ENCODE results near the gene ATP5F1A. TPM values are rescaled to one million over a fixed set of nuclear protein-coding genes. Genes with fewer than 3 reads are reported as not detected.

The ATP5F1A gene
- polyA plus RNA-seq, 1 donor (not counting 4 experiments of a cell fraction or from before 2014, with no cell fraction given), result 512 TPM

GRCh38 chr18:46070815-46071652 lies 27.1 kb downstream of the ATP5F1A start:
- peak overlapping the region; percentile 88 for H3K9ac ChIP-seq (ENCODE audit: control insufficient read depth, extremely low read depth, insufficient read depth, low read length)
- dilution Hi-C loops (cut with MboI; ENCODE audit: extremely low pct_ligation_motif_present, low sequenced_read_pairs), result no loop called here
- H3K27ac ChIP-seq (ENCODE audit: control insufficient read depth, insufficient read depth, low read length), result peak overlapping the region; percentile 75
- no peaks in the 10 kb centered on the region for H3K9me3 ChIP-seq (ENCODE audit: control insufficient read depth, low read depth, low read length)
- peaks cover 42% of the 10 kb centered on the region for H3K79me2 ChIP-seq (ENCODE audit: control insufficient read depth, insufficient read depth, low read length)
- peaks cover 32% of the 10 kb centered on the region for H3K4me1 ChIP-seq (ENCODE audit: control insufficient read depth, extremely low read depth, insufficient read depth, low read length)
- no peak for DNase-seq (ENCODE audit: low read depth, low spot score)
- H2AFZ ChIP-seq (ENCODE audit: control insufficient read depth, low read length), result peak overlapping the region; percentile 80
- H3K27me3 ChIP-seq (ENCODE audit: control insufficient read depth, extremely low read depth, insufficient read depth, low read length), result no peaks in the 10 kb centered on the region
- no peaks in the 10 kb centered on the region for H4K20me1 ChIP-seq (ENCODE audit: control insufficient read depth, extremely low read depth, insufficient read depth, low read length)
- peak; percentile 17 for FAIRE-seq
- TF ChIP-seq EZH2 (IDR thresholded peaks at IDR 0.05; ENCODE audit: low read length) (no peak), CTCF (optimal IDR thresholded peaks at IDR 0.05 in 1 of 3, IDR thresholded peaks at IDR 0.05 in 1 of 3, conservative IDR thresholded peaks at IDR 0.05 in 1 of 3; ENCODE audit: extremely low read depth in 1 of 3, insufficient read depth in 2 of 3, low read length in 3 of 3) (no peak)
- H3K4me3 ChIP-seq (ENCODE audit: control insufficient read depth in 2 of 3, extremely low read depth in 1 of 3, insufficient read depth in 2 of 3, low read depth in 1 of 3, low read length in 3 of 3), result peak overlapping the region; percentile 73 to 91 (median 89)
- no peaks in the 10 kb centered on the region for H3K36me3 ChIP-seq (ENCODE audit: control insufficient read depth in 2 of 2, extremely low read depth in 1 of 2, insufficient read depth in 2 of 2, low read length in 2 of 2)
- H3K4me2 ChIP-seq (ENCODE audit: control insufficient read depth, extremely low read depth, insufficient read depth, low read depth, low read length), result peak overlapping the region; percentile 94
- no peaks in the 10 kb centered on the region for H3K9me1 ChIP-seq (ENCODE audit: control insufficient read depth, extremely low read depth, insufficient read depth, low read length)

GRCh38 chr18:46070232-46070631 lies 27.9 kb downstream of the ATP5F1A start:
- H3K27ac ChIP-seq (ENCODE audit: control insufficient read depth, insufficient read depth, low read length), result peak overlapping the region; percentile 87
- peak overlapping the region; percentile 94 for H3K4me2 ChIP-seq (ENCODE audit: control insufficient read depth, extremely low read depth, insufficient read depth, low read depth, low read length)
- H3K9ac ChIP-seq (ENCODE audit: control insufficient read depth, extremely low read depth, insufficient read depth, low read length), result no peak overlapping the region
- H3K9me3 ChIP-seq (ENCODE audit: control insufficient read depth, low read depth, low read length), result no peaks in the 10 kb centered on the region
- H3K27me3 ChIP-seq (ENCODE audit: control insufficient read depth, extremely low read depth, insufficient read depth, low read length), result no peaks in the 10 kb centered on the region
- DNase-seq (ENCODE audit: low read depth, low spot score), result no peak
- H3K4me1 ChIP-seq (ENCODE audit: control insufficient read depth, extremely low read depth, insufficient read depth, low read length), result peaks cover 32% of the 10 kb centered on the region
- H3K36me3 ChIP-seq (ENCODE audit: control insufficient read depth in 2 of 2, extremely low read depth in 1 of 2, insufficient read depth in 2 of 2, low read length in 2 of 2), result no peaks in the 10 kb centered on the region
- peak overlapping the region in 1 of 3 experiments; percentile 35 for H3K4me3 ChIP-seq (ENCODE audit: control insufficient read depth in 2 of 3, extremely low read depth in 1 of 3, insufficient read depth in 2 of 3, low read depth in 1 of 3, low read length in 3 of 3)
- no peaks in the 10 kb centered on the region for H3K9me1 ChIP-seq (ENCODE audit: control insufficient read depth, extremely low read depth, insufficient read depth, low read length)
- TF ChIP-seq CTCF (optimal IDR thresholded peaks at IDR 0.05 in 1 of 3, IDR thresholded peaks at IDR 0.05 in 1 of 3, conservative IDR thresholded peaks at IDR 0.05 in 1 of 3; ENCODE audit: extremely low read depth in 1 of 3, insufficient read depth in 2 of 3, low read length in 3 of 3), result no peak
- TF ChIP-seq EZH2 (IDR thresholded peaks at IDR 0.05; ENCODE audit: low read length), result no peak
- dilution Hi-C loops (cut with MboI; ENCODE audit: extremely low pct_ligation_motif_present, low sequenced_read_pairs), result no loop called here
- peaks cover 42% of the 10 kb centered on the region for H3K79me2 ChIP-seq (ENCODE audit: control insufficient read depth, insufficient read depth, low read length)
- H4K20me1 ChIP-seq (ENCODE audit: control insufficient read depth, extremely low read depth, insufficient read depth, low read length), result no peaks in the 10 kb centered on the region
- no peak overlapping the region for H2AFZ ChIP-seq (ENCODE audit: control insufficient read depth, low read length)
- no peak for FAIRE-seq
